Globus pallidus (tissue), 1 donor: ENCODE data around the gene CNTN4.
A peak's percentile ranks its signal among the peaks of the same experiment; 100 is the strongest.
"Not testable (repeated sequence)": the region's sequence is repeated elsewhere in the genome, so short reads cannot be mapped to it uniquely, and the experiment has no call there.

ENCODE experiments used
- DNase-seq: peaks from one replicate; pipeline ENCODE4 v3.0.0-alpha.2; 2015; ENCODE audit warnings: low spot score

The CNTN4 gene

DNA sequence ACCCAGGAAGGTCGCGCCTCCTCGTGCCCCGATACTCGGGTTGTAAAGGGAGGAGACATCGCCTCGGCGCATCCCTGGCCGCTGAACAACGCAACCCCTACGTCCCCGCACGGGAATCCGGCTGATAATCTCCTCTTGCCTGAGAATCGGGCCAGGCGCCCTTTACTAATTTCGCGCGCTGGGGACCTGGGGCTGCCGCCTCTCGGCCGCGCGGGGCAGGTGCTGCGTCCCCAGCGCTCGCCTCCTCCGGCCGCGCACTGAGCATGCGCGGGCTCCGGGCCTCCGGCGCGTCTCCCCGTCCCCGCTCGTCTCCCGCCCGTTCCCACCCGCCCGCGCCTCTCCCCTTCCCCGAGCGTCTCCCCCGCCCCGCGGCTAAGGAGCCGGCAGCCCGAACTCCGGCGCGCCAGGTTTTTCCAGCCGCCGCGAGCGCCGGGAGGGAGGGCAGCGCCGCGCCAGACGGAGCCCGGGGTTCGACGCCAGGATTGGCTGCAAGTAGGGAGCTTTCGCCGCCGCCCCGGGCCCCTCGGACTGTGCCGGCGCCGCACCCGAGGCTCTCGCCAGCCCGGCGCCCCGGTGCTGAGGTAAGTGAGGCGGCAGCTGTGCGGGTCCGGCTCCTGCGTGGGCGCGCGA, at the start of gene CNTN4:
Gene CNTN4, plus strand, starts transcription at position 469 of the 630 bp plus-strand sequence.
- peak; percentile 30 for DNase-seq

GRCh38 chr3:2061360-2061759, 37.3 kb upstream of the CNTN4 start:
- peak; percentile 69 for DNase-seq

GRCh38 chr3:2071531-2071930, 27.1 kb upstream of the CNTN4 start:
- DNase-seq, result no peak

DNA sequence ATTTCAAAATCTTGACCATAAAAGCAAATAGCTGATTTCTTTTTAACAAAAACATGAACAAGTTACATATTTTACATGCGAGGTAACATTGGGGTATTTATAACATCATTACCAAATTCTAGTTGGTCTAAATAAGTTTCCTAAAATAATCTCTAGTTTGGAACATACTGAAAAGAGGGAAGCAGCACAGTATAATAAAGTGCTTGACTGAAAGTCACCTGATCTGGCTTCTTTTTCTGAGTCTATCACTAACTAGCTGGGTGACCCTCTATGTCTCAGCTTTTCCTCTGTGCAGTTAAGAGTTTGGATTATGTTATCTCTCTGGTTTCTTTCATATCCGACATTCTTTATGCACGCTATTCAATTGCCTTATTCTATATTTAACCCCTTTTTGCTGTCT, 19.8 kb upstream of the CNTN4 start:
- no peak for DNase-seq

DNA sequence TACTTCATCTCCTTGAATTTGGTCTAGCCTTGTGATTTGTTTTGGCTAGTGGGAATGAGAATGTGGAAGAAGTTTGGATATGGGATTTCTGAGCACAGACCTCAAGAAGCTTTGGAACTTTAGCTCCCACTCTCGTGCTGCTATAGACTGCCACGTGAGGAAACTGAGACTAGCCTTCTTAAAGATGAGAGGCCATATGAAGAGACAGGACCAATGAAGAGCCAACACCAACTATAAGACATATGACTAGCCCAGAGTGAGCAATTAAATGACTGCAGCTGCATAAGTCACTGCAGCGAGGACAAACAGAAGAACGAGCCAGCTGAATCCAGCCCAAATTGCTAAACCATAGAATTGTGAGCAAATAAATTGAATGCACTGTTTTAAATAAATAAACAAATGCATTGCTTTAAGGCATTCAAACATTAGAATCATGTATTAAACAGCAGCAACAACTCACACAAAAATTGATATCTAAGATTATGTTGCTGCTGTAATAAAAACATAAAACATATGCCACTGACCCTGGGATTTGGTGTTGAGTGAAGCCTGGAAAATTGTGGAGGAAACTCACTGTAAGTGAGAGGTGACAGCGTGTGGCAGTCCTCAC, 15.7 kb upstream of the CNTN4 start:
- no peak for DNase-seq

GRCh38 chr3:2083558-2083957, 15.1 kb upstream of the CNTN4 start:
- not testable (repeated sequence) for DNase-seq

- DNase-seq, result no peak
These were observed 8.4 kb upstream of the CNTN4 start for GRCh38 chr3:2090095-2090911.

DNA sequence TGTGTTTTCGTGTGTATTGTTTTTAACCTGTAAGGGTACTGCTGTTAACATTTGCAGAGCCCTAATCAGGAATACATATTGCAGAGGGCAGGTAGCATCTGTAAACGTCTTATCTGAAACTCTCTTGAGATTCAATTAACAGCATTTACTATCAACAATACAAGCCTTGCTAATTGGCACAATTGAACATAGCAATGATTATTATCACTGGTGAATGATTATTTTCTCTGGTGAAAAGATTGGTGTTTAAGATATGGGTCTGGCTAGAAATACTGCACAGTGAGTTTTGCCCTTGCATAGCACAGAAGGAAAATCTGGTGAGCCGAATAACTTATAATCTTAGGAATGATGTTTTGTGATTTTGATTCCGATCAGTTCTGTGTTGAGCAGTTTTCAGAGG, 5.9 kb upstream of the CNTN4 start:
- DNase-seq, result no peak

DNA sequence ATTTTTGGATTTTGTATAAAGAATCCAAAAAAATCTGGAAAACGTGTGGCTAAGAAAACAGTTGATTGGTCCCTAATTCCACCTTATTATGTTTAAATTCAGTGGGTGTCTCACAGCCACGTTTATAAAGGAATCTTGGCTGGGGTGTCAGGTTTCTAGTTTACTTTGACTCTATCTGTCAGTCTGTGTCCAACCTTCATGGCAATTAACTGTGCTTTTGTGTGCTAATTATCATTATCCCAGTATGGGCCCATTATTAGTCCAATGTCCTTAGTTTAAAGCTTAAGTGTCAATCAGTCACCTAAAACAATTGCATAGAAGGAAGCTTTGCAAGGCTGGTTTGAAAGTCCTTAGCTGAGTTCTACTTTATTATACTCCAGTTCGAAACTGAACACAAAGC, 3.7 kb upstream of the CNTN4 start:
- no peak for DNase-seq

- no peak for DNase-seq
These were observed 2.5 kb upstream of the CNTN4 start for GRCh38 chr3:2096216-2096615.

DNA sequence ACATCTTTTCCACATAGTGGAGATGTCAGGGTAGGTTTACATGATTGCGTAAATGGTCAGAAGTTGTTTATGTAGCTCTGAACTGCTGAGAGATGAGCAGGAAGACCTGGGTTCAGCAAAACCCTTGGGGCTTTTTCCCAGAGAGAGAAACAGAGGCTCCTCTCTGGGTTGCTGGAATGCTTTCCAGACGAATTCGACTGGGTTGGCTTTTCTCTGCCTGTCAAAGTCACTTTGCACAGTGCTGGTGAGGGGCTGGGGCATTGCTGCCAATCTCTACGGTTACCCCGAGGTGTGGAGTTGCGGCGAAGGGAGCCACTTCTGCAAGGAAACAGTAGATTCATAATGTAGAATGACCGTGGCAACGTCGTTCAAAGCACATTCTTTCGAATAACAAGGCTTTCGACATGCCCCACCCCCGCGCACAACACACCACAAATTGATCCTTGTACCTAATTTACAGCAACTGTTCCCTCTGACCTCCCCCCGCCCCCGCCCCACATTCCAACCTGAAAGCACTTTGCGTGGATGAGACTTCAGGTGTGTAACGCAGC, 950 bp upstream of the CNTN4 start:
- no peak for DNase-seq

GRCh38 chr3:2099028-2099671, 484 bp downstream of the CNTN4 start:
- no peak for DNase-seq

DNA sequence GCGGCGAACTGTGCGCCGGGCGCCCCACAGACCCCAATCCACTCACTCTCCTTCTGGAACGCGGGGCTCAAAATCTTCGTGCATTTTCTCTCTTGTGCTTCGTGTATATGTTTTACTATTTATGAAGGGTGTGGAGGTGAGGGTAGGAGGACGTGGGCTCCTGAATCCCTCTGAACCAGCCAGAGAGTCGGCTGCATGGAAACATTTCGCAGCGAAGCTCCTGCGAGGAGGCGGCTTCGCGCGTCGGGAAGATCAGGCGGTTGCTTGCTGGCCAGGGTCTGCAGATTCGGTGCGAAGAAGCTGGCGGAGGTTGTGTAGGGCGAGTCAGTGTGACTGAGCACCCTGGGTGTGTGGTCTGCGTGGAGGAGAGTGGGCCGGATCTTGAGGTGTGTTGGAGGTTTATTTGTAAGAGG, 1.1 kb downstream of the CNTN4 start:
- DNase-seq, result no peak

DNA sequence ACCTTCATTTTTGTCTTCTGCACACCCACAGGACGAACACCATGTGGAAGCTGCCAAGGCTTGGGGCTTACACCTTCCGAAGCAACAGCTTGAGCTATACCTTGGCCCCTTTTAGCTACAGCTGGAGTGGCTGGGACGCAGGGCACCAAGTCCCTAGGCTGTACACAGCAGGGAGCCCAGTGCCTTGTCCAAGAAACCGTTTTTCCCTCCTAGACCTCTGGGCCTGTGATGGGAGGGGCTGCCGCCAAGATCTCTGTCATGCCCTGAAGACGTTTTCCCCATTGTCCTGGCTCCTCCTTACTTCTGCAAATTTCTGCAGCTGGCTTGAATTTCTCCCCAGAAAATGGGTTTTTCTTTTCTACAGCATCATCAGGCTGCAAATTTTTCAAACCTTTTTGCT, 7.8 kb downstream of the CNTN4 start:
- DNase-seq, result no peak

DNA sequence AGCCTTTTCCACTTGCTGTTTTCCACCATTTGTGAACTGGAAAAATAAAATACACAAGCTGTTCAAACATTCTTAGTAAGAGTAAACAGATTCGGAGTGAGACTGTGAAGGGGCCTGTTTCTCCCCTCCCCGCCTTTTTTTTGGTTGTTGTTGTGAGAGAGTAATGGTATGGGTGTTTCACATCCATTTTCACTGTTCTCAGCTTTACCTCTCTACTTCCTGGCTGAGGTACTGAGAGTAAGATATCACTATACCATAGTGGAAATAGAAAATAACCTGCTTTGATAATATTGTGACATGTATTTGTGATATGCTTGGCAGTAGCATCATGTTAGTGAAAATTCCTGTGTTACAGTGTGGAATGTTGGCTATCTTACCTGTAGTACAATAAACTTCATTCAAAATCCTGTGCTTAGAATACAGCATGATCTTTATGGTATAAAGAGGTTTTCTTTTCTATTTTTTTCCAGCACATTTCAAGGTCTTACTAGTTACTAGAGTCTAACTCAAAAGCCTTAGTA, 12.0 kb downstream of the CNTN4 start:
- no peak for DNase-seq

- DNase-seq, result no peak
These were observed 16.1 kb downstream of the CNTN4 start for GRCh38 chr3:2114617-2115275.

GRCh38 chr3:2130726-2131125, 32.1 kb downstream of the CNTN4 start:
- no peak for DNase-seq

- DNase-seq, result no peak
These were observed 34.5 kb downstream of the CNTN4 start for GRCh38 chr3:2133146-2133545.

GRCh38 chr3:2137651-2138050, 39.0 kb downstream of the CNTN4 start:
- no peak for DNase-seq

- no peak for DNase-seq
These were observed 42.8 kb downstream of the CNTN4 start for GRCh38 chr3:2141482-2141881.

GRCh38 chr3:2148561-2149340, 50.1 kb downstream of the CNTN4 start:
- DNase-seq, result no peak
